Measurements from ENCODE around the gene BEST3. TPM values are rescaled to one million over a fixed set of nuclear protein-coding genes. Genes with fewer than 3 reads are reported as not detected.

Gene BEST3
- total RNA-seq, 1 experiment from 2014 or later = 0.54 TPM

- Histone ChIP-seq H3K4me2 (ENCODE audit: low read length) (no peak overlapping the region), H3K9me3 (ENCODE audit: control insufficient read depth in 1 of 2, insufficient read depth in 1 of 2, low read depth in 1 of 2, low read length in 2 of 2) (no peaks in the 10 kb centered on the region), H4K20me1 (ENCODE audit: insufficient read depth) (no peaks in the 10 kb centered on the region), H3K27me3 (ENCODE audit: insufficient read depth, low read length) (no peaks in the 10 kb centered on the region), H3K9me2 (ENCODE audit: insufficient read depth) (no peaks in the 10 kb centered on the region), H2AFZ (ENCODE audit: low read depth, low read length, poor library complexity, severe bottlenecking) (no peak overlapping the region), H3K27ac (ENCODE audit: low read depth, low read length) (no peak overlapping the region), H3K4me1 (ENCODE audit: control insufficient read depth in 1 of 2, insufficient read depth in 2 of 2, low read length in 2 of 2) (peaks cover 0 to 9% of the 10 kb centered on the region in 2 experiments; a peak in 1 of 4 replicates), H3K79me2 (ENCODE audit: insufficient read depth, low read length) (no peaks in the 10 kb centered on the region), H3K4me3 (replicated peaks in 1 of 2; ENCODE audit: low read depth in 1 of 2, low read length in 2 of 2) (no peak overlapping the region), H3K36me3 (ENCODE audit: control insufficient read depth in 1 of 2, insufficient read depth in 2 of 2, low read length in 2 of 2) (no peaks in the 10 kb centered on the region), H3K9ac (ENCODE audit: low read length) (no peak overlapping the region)
- ATAC-seq (no peak), DNase-seq (ENCODE audit: low read depth, low spot score) (no peak)
- no TSS peak for BruUV-seq (replicated peaks)
- CTCF ChIA-PET = no interaction called here
- intact Hi-C loops (cut with micrococcal nuclease) = no loop called here
- POLR2A ChIA-PET = no interaction called here
- TF ChIP-seq CBX3 (IDR thresholded peaks at IDR 0.05; ENCODE audit: low read depth) (no peak), ZNF274 (IDR thresholded peaks at IDR 0.05; ENCODE audit: low read depth, low read length) (no peak), RAD21 (IDR thresholded peaks at IDR 0.05; ENCODE audit: low read depth) (no peak), SRF (IDR thresholded peaks at IDR 0.05; ENCODE audit: low read depth) (no peak), TCF7L2 (IDR thresholded peaks at IDR 0.05; ENCODE audit: borderline replicate concordance, extremely low read depth, insufficient read depth, insufficient read length) (no peak), POLR2A (IDR thresholded peaks at IDR 0.05; ENCODE audit: borderline replicate concordance, extremely low read depth, insufficient read depth, insufficient read length) (no peak), EZH2 (IDR thresholded peaks at IDR 0.05) (no peak), SIN3A (IDR thresholded peaks at IDR 0.05; ENCODE audit: low read depth) (no peak), ZBTB33 (IDR thresholded peaks at IDR 0.05; ENCODE audit: extremely low read depth, insufficient replicate concordance, low read length) (no peak), EZH2phosphoT487 (IDR thresholded peaks at IDR 0.05; ENCODE audit: borderline replicate concordance) (no peak), EGR1 (IDR thresholded peaks at IDR 0.05; ENCODE audit: low read depth) (no peak), ATF3 (IDR thresholded peaks at IDR 0.05) (no peak), FOSL1 (IDR thresholded peaks at IDR 0.05; ENCODE audit: low read depth) (no peak), SP1 (IDR thresholded peaks at IDR 0.05; ENCODE audit: low read depth) (no peak), POLR2AphosphoS5 (IDR thresholded peaks at IDR 0.05; ENCODE audit: low read depth, low read length) (no peak), ZFX (IDR thresholded peaks at IDR 0.05) (no peak)
- RAD21 ChIA-PET (ENCODE audit: low non-redundant PET in 1 of 2, low total read pairs in 2 of 2, uncharacterized antibody in 2 of 2, unreplicated experiment in 2 of 2) = no interaction called here
Measured at GRCh38 chr12:69682110-69682755, 16.9 kb downstream of the BEST3 start.
